Activated T-helper 9 cell treated with anti-CD3 and anti-CD28 coated beads, Interleukin-2, amount 50 U/mL, for 16 hours (primary cell): ENCODE data around the gene CXCR4.

Source experiments
- DNase-seq: peaks from one replicate; pipeline ENCODE4 v3.0.0-alpha.2; 2020; ENCODE audit warnings: low read depth

CXCR4 gene

DNA sequence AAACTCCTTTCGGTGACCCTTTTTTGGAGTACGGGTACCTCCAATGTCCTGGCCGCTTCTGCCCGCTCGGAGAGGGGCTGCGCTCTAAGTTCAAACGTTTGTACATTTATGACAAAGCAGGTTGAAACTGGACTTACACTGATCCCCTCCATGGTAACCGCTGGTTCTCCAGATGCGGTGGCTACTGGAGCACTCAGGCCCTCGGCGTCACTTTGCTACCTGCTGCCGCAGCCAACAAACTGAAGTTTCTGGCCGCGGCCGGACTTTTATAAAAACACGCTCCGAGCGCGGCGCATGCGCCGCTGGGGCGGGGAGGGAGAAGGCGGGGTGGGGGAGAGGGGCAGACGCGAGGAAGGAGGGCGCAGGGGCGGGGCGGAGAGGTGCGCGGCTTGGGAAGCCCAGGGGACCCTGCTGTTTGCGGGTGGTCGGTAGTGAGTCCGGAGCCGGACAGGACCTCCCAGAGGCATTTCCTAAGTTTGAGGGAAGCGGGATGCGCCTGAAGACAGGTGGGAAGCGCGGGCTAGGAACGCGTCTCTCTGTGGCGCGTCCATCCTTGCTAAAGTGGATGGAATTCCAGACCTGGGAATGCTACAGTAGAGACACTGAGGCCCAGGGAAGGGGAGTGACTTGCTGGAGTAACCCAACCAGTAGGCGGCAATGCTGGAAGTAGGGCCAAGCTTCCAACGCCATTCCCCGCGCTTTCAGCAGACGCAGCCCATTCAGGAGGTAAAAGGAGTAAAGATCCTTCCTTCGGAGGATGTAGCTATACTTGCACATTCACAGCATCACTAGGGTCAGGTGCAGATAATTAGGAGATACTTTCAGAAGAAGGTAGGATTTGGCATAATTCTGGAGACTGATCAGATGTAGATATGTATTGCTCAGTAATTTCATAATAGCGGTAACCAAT is at the start of gene CXCR4:
TSS of gene CXCR4 (minus strand) at position 241 of the 910 bp plus-strand sequence. CDS start at position 152, 89 bp downstream.
- peak; percentile 83 for DNase-seq

- DNase-seq = no peak
Measured at GRCh38 chr2:136164280-136164776, 46.4 kb upstream of the CXCR4 start.

DNA sequence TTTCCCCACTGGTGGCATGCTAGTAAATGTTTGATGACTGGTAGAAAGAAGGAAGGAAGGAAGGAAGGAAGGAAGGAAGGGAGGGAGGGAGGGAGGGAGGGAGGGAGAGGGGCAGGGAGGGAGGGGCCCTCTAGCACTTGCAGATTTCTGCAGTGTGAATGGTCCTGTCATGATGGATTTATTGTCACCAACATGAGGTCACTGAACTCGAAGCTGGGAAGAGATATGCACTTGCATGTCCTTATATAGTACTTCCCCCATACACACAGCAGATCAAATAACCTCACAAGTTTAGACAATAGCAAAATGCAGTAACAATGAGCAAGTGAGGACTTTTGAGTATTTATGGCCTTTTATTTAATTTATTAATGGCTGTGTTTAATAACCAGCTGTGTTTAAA is 44.5 kb upstream of the CXCR4 start:
- no peak for DNase-seq

- no peak for DNase-seq
Measured at GRCh38 chr2:136156411-136156810, 38.5 kb upstream of the CXCR4 start.

GRCh38 chr2:136154384-136154783 is 36.4 kb upstream of the CXCR4 start:
- DNase-seq = no peak

DNA sequence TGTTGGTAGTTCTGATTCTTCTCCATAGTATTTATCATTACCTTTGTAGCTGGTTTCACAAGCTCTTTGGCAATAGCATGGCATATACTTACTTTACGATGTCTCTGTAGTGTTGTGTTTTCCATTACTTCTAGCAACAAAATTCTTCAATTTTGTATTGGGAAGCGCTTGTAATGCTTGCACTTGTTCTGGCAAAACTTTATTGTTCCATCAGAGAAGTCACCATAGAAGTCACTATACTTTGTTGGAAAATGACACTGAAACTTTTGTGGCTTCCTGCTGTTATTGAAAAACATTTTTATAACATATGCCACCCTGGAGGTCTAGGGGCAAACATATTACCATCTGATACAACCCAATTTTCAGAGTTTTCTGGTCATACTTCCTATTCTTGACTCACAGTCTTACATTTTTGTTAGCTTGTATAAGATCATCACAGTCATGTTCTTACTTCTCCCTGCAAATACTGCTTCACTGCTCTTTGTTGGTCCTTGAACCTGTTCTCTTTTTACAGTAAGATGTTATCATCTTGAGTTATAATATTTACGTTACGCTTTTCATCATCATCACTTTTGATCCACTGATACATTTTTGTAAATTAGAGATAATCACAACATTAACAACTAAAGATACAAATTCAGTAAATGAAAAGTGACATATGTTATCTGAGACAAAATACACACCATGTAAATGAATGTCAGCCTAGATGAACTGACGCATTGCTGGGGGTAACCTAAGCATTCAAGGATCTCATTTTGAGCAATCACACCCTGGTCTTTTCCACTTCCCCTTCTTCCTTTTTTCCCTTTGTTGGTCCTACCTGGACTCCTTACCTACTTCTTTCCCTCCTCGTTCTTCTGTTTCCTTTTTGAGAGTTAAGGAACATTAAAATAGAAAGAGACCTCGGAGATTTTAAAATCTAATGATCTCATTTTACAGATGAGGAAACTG is 33.3 kb upstream of the CXCR4 start:
- DNase-seq = no peak

DNA sequence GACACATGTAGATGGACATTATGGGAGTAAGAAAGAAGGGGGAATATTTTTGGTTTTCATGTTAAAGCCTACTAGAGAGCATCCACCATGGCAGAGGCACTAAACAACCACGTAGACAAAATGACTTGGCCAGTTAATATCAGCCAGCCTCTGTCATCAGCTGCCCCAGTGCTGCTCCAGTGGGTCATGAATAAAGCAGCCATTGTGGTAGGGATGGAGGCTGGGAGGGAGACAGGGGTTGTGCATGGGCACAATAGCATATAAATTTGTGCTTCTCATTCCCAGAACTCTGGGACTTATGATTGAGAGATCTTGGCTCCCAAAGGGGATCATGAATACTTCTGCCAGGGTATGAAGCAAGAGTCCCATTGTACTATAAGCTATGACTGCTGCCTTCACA is 31.1 kb upstream of the CXCR4 start:
- DNase-seq = no peak

DNA sequence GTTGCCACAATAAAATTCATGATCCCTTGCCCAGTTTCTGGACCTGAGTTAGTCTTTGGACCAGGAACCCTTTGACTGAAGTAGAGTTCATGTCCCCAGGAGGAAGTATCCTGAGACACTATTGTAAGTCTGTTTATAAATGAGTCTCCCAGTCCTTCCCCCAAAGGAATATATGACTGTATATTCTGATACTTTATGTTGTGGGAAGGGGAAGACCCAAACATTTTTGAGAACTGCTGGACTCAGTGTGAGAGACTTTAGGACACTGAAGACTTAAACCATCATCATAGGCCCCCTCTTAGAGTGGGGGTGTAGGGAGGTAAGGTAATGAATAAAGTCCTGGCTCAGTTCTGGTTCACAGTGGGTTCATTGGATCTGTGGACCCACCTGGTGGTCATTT is 28.6 kb upstream of the CXCR4 start:
- DNase-seq = no peak

GRCh38 chr2:136143603-136144451 is 25.9 kb upstream of the CXCR4 start:
- no peak for DNase-seq

DNA sequence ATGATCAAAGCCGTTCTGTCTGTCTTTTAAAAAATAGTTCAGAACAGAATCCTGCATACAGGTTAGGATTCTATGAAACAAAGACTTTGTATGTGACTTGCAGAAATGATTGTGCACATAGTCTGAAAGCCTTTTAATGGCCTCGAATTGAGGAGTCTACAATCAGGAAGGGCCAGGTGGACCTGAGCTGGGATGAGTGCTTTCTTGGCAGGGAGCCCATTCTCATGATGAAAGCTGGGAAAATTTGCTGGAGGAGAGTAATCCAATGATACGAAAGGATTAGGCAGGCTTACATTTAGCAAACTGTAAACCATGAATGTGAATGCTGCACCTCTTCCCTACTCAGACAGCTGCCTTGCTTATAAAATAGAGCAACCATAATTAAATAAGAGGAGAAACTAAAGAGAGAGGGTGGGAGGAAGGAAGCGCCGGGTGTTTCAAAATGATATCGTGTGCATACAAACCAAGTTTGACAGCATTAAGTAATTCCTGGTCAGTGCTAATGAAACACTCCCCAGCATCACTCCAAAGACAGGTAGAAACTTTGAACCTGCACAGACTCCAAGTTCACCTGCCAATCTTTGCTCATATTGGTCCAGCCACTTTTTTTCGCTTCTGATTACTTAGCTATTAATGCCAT is 23.7 kb upstream of the CXCR4 start:
- no peak for DNase-seq

GRCh38 chr2:136139631-136140030 is 21.7 kb upstream of the CXCR4 start:
- DNase-seq = no peak

DNA sequence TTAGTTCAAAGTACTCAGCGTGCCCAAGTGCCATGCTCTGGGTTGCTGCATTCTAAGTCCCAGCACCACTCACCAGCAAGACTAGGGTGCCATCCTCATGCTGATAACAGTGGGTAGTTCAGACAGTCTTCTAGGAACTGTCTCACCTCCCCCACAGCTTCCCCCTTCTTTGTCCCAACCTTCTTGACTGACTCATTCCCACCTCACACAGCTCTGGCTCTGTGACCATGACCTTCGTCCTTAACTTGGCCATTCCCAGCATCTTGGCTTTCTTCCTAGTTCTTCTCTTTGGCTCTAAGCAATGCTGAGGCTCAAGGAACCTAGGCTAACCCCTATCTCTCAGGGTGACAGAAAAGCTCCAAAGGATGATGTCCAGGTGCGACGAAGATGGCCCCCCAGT is 20.0 kb upstream of the CXCR4 start:
- no peak for DNase-seq

DNA sequence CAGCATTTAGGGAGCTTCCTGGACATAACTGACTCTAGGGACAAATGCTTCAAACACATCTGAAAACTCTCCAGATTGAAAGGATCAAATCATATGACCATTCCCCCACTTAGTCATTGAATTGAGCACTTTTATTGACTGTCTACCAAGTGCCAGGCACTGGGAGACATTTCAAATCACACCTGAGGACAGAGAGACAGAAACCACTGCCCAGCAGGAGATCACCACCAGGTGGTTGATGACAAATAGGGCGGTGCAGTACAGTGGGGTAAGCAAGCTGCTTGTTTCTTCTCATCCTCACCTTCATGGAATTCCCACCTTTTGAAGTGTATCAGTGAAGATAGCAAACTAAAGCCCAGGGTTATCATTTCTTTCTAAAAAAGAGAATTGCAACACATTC is 19.0 kb upstream of the CXCR4 start:
- no peak for DNase-seq

- peak; percentile 43 for DNase-seq
Measured at GRCh38 chr2:136135921-136136906, 18.3 kb upstream of the CXCR4 start.

- no peak for DNase-seq
Measured at GRCh38 chr2:136135462-136135861, 17.5 kb upstream of the CXCR4 start.

DNA sequence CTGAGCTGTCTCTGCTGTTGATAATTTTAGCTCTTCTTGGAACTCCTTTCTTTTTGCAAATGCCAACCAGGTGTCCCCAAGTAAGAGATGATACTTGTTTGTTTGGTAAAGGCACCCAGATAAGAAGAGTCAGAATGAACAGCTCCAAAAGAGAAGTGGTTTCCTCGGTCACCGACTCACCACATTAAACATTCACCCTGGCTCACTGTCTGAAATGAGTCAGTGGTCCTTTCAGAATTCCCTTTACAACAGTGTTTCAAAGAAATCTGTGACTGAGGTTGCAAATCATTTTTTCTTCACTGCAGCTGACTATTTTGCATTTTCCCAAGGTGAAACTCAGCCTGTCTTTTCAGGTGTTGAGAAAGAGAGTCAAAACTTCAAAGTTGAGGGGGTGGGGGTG is 16.2 kb upstream of the CXCR4 start:
- no peak for DNase-seq

DNA sequence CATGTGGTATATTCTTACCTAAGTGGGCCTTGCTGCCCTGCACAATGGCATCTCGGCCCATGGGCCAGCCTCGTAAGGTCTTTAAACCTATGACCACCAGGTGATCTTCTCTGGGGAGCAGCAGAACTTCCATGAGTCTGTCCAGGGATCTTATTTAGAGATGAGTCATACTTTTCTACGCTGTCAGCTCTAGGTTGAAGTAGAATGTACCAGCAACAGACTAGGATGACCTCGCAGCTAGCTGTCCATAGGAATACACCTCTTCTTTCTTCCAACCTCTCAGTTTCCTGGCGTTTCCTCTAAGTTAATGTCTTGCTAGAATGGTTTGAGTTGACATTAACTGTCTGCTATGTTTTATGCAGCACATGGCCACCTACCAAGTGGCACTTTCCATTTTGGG is 15.6 kb upstream of the CXCR4 start:
- DNase-seq = no peak

DNA sequence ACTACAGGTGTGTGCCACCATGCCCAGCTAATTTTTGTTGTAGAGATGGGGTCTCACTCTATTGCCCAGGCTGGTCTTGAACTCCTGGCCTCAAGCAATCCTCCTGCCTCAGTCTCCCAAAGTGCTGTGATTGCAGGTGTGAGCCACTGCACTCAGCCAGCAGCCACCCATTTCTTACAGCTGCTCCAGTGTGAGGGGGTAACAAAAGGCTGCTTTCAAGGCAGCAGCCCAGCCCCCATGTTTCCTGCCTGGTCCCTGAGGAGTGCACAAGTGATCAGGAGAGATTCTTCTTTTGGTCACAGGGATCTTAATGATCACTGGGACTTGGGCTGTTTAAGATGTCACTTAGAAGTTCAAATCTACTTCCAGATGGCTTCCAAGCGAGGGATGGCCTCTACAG is 15.2 kb upstream of the CXCR4 start:
- no peak for DNase-seq

- no peak for DNase-seq
Measured at GRCh38 chr2:136132825-136133155, 14.8 kb upstream of the CXCR4 start.
